LNCaP clone FGC (cell line): ENCODE results near the gene IGF1R.

Experiments used
- DNase-seq: peaks from one replicate; pipeline ENCODE4 v3.0.0-alpha.2; 2011; ENCODE audit warnings: low read depth
- H3K4me3 ChIP-seq: 2 replicates; pipeline ENCODE4 v1.5.1; 2011; ENCODE audit warnings: mild to moderate bottlenecking, low read depth, low read length, control low read depth
- CTCF ChIP-seq: IDR thresholded peaks from 2 replicates; pipeline ENCODE4 v1.5.1; 2012; ENCODE audit warnings: mild to moderate bottlenecking; ENCODE audit not compliant: control insufficient read depth, insufficient read depth; ENCODE audit errors: extremely low read depth

Gene IGF1R

GRCh38 chr15:98760112-98760826 lies 111.9 kb downstream of the IGF1R start:
- TF ChIP-seq CTCF: no peak
- no peak overlapping the region for H3K4me3 ChIP-seq
- peak; percentile 50 for DNase-seq

GRCh38 chr15:98760975-98761374 lies 112.6 kb downstream of the IGF1R start:
- no peak for TF ChIP-seq CTCF
- no peak for DNase-seq

GRCh38 chr15:98763179-98763578 lies 114.8 kb downstream of the IGF1R start:
- no peak for TF ChIP-seq CTCF
- H3K4me3 ChIP-seq: no peak overlapping the region
- no peak for DNase-seq

More at GRCh38 chr15:98760975-98761374, 112.6 kb downstream of the IGF1R start:
- H3K4me3 ChIP-seq: no peak overlapping the region

GRCh38 chr15:98764291-98764690 lies 116.0 kb downstream of the IGF1R start:
- H3K4me3 ChIP-seq: no peak overlapping the region
- no peak for DNase-seq
- TF ChIP-seq CTCF: no peak

- no peak for TF ChIP-seq CTCF
- H3K4me3 ChIP-seq: no peak overlapping the region
- no peak for DNase-seq
Observed at GRCh38 chr15:98765610-98766009, 117.3 kb downstream of the IGF1R start.

- no peak for TF ChIP-seq CTCF
- DNase-seq: no peak
- H3K4me3 ChIP-seq: no peak overlapping the region
Observed at GRCh38 chr15:98767692-98768091, 119.4 kb downstream of the IGF1R start.

- DNase-seq: no peak
Observed at GRCh38 chr15:98769867-98770266, 121.5 kb downstream of the IGF1R start.

More at GRCh38 chr15:98769867-98770266, 121.5 kb downstream of the IGF1R start:
- H3K4me3 ChIP-seq: no peak overlapping the region
- TF ChIP-seq CTCF: no peak
